GM21717 (cell line): Measurements from ENCODE around the gene TBATA.
A peak's percentile ranks its signal among the peaks of the same experiment; 100 is the strongest.

Source experiments
- ATAC-seq: cut with Tn5 transposase; IDR thresholded peaks from one replicate; pipeline ENCODE4 v1.9.1; 2021; ENCODE audit warnings: mild to moderate bottlenecking, moderate library complexity; ENCODE audit not compliant: unreplicated experiment

The TBATA gene, protein sequence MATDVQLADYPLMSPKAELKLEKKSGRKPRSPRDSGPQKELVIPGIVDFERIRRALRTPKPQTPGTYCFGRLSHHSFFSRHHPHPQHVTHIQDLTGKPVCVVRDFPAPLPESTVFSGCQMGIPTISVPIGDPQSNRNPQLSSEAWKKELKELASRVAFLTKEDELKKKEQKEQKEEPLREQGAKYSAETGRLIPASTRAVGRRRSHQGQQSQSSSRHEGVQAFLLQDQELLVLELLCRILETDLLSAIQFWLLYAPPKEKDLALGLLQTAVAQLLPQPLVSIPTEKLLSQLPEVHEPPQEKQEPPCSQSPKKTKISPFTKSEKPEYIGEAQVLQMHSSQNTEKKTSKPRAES

DNA sequence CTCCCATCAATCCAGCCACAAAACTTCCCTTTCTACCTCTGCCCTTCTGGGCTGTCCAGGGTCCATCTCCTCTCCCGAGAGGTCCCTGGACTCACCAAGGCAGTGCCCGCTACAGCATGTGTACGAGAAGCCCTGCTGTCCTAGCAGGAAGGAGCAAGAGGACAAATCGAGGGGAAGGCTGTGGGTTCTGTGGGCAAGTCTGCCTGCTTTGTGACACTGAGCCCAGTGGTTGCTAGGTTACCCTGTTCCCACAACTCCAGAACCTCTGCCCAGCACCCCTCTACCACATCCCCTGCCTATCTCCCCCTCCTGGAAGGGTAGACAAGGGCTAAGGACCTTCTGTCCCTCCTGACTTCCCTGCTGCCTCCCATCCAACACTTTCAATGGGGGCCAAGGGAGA lies at the start of gene TBATA:
Gene TBATA (minus strand): TSS at position 188 of the 400 bp plus-strand sequence. CDS start 1,998 bp downstream, outside the sequence.
- ATAC-seq, result no peak

DNA sequence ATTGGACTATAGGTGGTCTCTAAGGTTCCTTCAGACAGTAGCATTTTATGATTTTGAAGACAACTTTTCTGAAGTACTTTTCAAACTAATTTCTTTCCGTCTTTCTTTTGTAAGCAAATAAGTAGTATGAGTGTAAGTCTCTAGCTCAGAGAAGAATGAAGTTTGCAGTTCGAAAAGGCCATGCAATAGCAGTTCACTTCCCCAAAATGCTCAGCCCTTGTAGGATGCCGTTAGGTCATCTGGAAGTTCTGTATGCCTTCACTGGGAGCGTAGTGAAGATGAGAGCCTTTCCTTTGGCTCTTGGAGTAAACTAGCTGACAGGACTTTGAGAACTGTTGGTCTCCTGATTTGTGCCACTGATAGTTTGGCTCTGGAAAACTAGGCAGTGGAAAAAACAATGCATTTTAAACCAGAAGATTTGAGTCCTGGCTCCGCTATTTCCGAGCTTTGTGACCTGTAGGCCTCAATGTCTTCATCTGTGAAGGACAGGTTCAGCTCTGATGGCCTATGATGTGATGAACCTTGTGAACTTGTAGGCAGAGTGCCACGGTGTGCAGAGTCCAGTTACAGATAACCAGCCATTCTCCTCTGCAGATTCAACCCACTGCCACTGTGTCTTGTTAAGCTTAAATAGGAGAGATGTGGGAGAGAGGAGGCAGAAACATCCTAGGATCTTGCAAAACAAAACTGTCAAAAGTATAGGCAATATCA lies 49.4 kb upstream of the TBATA start:
- no peak for ATAC-seq

DNA sequence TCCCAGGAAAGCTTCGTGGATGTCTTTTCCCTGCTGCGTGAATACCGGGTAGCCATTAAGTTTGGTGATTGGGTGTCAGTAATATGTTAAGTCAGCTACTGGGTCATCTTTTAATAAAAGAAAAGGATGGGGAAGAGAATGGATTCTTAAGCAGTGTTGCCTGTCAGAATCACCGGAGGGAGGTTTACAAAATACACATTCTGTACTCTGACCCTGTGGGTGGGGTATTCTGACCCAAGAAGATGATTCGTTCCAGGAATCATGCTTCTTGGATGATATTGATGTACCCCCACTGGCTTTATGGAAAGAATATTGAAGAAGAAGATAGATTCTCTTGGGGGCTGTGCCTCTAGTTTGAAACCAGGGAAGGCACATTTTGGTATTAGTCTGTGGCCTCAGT lies 48.8 kb upstream of the TBATA start:
- ATAC-seq, result no peak

DNA sequence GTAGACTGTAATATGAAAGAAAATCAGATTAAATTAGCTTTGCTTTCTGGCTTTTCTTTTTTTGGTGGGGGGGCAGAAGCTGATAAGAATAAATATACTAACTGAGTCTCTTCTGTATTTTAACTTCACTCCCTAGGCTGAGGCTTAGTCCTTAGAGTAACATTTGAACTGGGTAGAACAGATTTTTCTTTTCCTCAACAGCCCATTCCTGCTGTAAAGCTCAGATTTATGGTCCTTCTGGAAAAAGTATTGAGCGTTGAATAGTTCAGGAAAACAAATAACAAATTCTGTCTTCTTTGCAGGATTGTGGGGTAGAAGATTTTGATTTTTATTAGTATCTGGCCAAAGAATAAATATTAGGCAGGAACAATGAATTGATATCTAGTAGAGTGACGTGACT lies 48.4 kb upstream of the TBATA start:
- ATAC-seq, result no peak

DNA sequence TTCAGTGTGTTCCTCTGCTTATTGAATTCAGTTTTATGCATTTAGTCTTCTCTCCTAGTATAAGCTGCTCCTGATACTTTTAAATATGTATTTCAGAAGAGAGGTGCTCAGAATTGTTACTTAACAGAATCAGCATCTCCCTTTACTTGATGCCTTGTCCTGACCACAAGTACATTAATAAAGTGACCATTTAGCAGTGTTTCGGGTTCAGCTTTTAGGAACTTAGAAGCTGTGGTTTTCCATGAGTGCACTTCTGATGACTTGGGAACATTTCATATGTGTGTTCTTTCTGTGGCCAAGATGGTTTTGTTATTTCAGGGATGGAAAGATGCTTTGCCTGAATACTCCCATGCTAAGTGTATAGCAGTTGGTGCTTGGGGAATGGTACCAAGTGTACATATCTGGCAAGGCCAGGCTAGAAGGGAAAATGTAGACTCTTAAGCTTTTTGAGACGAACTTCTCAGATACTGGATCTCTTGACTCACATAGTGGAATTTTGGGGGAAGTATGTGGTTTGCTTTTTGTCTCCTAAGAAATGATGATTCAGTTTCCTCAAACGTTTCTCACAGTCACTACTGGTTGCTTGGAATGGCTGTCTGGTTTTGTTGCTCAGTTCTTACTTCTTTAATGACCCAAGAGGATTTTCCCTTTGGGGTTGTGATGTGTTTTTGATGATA lies 47.8 kb upstream of the TBATA start:
- ATAC-seq, result no peak

DNA sequence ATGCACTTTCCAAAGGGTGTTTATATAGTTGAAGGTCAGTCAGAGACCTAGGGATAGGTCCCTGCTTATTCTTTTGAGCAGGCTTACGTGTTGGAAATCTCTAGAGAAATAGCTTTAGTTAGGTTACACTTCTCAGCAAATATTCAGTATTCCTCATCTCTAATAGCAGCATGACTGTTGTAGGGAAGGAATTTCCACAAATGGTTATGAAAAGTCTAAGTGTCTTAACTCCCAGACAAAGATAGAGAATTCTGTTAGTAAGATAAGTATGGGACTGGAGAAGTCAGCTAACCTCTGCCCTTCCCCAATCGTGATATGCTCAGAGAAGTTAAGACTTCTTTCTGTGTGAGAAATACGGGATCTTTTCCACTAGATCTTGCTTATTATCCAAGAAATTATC lies 47.0 kb upstream of the TBATA start:
- ATAC-seq, result no peak

DNA sequence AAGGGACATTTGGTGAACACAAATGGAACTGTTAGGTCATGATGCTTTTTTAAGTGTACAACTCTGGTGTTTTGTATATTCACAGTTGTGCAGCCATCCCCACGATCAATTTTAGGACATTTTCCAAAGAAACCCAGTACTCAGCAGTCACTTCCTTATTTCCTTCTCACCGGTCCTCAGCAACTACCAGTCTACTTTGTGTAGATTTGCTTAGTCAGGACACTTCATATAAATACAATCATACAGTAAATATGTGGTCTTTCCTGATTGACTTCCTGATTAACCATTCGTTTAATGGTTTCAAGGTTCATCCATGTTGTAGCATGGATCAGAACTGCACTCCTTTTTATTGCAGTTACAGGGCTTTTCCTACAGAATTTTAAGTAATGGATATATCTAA lies 45.0 kb upstream of the TBATA start:
- ATAC-seq, result no peak

DNA sequence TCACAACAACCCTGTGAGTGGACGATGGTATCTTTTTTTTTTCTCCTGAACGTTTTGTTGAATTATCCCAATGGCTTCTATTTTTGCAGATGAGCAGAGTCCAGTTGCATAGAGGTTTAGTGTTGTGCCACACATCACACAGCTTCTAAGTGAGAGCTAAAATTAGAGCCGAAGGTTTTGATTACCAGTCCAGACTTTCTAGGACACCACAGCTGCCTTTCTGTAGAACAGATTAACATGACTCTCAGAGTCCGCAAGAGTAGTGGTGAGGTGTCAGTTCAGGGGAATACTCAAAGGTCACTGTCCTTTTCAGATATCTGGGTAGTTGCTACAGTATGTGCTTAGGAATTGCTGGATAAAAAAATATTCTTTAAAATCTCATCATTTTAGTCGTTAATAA lies 44.4 kb upstream of the TBATA start:
- no peak for ATAC-seq

DNA sequence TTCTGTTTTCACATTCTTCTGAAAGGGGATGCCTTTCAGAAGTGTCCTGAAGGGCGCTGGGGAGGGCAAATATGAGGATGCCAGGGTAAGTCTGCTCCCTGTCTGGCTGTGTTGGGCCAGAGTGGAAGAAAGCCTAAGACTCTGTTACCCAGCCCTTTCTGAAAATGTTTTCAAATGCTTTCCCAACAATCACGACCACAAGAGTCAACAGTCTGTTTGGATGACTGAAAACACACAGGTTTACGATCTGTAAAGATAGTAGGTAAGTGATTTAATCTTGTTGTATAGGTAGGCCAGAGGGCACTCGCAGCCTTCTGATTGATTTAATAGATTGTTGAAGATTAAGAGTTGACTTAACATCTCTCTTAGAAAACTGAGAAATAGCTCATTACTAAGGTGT lies 43.7 kb upstream of the TBATA start:
- ATAC-seq, result no peak

DNA sequence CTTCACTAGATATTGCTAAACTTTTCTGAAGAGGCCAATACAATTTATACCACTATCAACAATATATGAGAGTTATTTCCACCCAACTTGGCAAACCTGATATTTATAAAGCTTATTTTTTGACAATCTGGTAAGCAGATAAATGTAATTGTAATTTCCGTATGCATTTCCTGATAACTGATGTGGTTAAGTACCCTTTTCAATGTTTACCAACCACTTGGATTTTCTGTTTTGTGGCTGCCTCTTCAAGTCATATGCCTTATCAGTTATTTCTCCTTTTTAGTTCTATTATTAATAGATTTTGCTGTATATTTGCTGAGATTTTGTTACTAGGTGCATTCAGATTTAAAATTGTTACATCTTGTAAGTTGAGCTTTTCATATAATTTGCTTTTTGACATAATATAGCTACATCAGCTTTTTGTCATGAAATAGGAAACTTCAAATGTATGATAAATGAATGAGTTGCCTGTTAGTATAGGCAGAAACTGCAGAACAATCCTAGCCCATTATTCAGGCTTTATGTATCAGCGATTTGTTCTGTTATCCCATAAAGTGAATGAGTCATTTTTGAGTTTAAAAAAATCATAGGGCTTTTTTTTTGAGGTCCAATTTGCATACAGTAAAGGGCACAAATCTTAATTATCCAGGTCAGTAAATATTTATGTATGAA lies 42.0 kb upstream of the TBATA start:
- ATAC-seq, result no peak

DNA sequence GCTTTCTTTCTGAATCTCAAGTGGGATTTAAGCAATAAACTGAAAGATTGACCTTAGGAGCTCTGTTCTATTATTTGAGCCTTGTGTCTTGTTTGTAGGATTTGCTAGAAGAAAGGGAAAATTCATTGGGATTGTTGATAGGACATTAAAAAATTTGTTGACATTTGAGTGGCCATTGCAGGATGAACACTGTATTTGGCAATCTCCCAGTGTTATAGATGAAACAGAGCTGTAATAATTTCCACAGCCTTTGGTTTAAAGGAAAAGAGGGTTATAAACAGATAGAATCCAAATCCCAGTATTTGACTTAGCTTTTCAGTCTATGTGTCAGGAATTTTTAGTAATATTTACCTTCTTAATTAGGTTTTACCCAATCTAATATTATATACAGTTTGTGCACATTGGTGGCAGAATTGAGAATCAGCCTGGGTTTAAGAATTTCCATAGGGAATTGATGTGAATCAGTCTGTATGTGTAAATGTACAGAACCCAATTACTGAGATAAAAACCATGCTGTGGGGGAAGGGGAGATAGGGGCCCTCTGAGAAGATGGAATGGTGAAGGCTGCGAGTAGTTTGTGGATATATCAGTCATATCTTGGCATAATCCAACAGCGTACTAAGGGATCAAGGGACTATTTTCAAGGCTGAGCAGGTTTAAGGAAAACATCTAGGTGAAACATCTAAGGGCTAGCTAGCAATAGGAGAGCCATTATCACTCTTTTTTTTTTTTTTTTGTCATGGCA lies 37.1 kb upstream of the TBATA start:
- ATAC-seq, result no peak

DNA sequence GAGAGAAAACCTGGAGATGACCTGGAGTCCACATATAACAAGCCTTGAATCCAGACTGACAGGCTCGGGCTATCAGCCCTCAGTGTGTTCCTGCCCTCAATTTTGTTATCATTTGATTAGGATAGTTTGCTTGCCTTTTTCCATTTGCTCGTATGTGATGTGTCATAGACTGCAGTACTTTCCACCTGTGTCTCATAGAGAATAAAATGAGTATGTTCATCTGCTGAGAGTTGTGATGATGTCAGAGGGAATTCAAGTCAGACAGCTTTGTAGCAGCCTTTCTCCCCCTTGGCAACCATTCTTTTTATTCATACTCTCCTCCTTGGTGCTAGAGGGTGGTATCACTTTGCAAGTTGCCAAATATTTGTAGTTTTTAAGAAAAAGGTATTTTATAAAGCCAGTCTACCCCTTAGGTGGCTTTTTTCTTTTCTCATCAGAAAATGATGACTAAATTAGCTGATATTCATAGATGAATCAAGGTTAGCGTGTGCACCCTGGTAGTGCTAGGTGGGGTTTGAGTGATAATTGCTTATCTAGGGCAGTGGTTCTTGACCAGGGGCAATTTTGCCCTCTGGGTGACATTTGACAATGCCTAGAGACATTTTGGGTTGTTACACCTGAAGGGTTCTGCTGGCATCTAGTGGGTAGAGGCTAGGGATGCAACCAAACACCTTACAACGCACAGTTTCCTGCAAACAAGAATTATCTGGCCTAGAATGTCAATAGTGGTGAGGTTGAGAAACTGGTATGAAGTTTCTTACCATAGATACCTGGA lies 36.0 kb upstream of the TBATA start:
- no peak for ATAC-seq

DNA sequence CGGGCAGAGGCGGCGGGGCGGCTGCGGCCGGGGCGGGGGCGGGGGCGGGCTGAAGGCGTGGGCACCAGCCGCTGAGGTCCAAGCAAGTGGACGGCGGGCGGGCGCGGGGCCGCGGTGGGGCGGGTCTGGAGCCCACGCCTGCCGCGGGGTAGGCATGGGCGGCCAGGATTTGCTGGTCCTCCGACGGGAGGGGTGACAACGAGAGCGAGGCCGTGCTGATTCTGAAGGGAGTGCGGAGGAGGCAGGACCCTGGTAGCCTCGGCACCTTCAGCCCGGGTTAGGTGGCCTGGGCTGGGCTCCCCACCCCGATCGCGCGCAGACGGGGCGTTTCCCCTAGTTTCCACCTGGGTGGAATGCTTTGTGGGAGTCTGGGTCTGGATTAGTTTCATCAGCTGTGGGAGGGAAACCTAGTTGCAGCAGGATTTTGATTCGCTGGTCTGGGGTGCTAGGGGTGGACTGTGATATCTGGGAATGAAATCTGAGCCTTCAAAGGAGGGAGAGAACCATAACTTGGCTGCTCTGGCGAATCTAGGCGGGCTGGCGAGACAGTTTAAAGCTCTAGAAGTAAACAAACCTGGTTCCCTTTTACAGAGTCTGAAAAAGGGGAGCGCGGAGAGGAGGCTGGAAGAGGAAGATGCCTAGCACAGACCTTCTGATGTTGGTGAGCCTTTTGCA lies 31.2 kb upstream of the TBATA start:
- peak; percentile 47 for ATAC-seq

DNA sequence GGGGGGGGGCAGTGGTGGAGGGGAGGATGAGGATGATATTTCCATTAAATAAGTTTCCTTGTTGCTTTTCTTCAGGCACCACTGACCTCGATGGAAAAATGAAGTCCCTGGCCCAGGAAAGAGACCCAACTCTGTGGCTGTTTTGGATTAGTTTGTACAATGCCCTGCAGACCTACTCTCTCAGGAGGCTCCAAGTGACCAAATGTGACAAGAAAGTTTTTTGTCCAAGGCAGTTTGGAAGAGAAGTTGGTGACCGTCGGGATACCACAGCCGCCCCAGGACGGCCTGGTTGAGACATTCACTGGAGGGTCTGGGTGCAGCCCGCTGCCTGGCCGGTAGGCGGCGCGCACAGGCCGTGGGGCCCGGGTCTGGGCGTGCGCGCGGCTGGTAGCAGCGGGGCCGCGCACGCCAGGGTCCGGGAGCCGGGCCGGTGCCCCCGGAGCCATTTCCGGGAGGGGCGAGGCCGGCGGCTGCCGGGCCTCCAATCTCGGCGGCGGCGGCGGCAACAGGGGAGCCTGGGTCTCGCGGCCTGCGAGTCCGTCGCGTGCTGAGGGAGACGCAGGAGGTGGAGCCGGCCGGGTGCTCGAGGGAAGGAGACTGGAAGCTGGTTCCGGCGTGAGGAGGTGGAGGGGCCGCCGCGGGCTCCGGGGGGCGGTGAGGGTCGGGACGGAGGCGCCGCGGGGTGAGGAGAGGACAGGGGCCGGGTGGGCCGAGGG lies 30.5 kb upstream of the TBATA start, which contains the start of gene SGPL1:
Gene SGPL1 (plus strand): TSS at position 445 of the 716 bp plus-strand sequence. CDS start 906 bp downstream, outside the sequence.
- peak; percentile 78 for ATAC-seq

DNA sequence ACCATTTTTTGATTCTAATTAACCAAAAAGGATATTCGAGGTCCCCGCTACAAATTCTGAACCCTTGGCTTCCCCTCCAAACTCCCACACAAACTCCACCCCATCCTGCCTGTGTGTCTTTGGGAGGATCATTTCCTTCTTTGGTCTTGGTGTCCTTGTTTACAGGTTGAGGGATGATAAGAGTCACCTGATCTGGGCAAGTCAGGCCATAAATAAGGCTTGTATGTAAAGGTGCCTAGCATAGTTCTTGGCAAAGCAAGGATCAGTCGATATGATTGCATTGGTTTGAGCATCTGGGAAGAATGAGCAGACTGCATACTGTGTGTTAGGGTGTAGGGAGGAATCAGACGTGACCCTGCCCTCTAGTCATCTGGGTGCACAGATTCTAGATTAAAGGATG lies 28.9 kb upstream of the TBATA start:
- ATAC-seq, result no peak

DNA sequence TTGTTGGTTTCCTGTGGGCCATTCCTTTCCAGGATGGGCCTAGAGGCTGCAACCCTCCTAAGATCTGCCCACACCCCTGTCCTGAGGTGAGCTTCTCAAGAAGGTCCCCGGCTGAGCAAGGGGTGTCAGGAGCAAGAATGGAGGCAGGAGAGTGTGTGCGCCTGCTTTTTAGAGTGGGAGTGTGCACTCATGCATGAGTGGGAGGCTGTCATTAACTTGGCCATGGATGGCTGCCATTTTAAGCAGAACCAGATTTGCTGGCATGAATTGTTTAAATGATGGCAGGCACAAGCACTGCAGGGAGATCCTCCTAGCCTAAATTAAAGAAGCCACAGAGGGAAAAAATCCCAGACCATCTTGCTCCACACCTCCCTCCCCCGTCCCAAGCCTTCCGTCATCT lies 27.6 kb upstream of the TBATA start:
- ATAC-seq, result no peak

DNA sequence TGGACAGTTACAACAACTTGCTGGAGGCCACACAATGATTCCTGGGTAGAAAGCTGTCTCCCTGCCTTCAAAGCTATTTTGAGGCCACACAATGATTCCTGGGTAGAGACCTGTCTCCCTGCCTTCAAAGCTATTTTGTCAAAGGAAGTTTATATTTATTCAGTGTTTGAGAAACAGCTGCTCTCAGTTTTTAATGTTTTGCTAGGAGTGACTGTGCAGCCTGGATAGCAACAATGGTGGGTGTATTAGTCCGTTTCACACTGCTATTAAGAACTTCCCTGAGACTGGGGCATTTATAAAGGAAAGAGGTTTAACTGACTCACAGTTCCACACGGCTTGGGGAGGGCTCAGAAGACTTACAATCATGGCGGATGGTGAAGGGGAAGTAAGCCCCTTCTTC lies 26.7 kb upstream of the TBATA start:
- ATAC-seq, result no peak

DNA sequence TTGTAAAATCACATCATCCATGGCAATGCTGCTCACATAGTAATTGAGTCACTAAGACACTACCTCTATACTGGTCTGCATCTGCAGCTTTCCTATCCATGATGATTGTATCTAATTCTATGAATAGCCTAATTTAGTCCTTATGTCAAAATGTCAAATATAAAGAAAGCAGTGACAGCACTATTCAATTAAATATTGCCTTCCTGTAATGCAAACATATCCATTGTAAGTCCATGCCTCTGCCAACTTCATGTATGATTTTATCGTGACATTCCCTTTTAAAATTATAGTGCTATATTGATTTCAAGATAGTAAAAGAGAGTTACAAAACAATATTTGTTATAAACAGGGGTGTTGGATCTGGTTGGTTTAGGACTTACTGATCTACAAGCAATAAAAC lies 25.8 kb upstream of the TBATA start:
- ATAC-seq, result no peak

DNA sequence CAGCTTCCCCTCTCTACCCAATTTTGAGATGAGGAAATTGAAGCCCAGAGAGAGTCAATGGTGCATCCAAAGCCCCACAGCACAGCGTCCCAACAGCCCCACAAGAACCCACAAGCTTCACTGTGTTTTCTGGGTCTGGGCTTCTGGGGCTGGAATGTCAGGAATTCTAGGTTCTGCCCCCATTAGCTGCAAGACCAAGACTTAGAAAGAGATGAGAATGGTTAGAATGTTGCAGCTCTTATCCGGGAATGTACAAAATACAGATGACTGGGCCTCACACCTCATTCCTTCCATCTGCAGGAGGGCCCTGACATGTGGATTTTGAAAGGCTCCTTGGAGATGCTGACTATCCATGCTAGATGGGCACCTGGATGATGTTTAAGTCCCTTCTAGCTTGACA lies 24.5 kb upstream of the TBATA start:
- no peak for ATAC-seq
